K562 (cell line): ENCODE data around the gene KRTAP4-7. TPM values are rescaled to one million over a fixed set of nuclear protein-coding genes. Genes with fewer than 3 reads are reported as not detected.

ENCODE experiments used
- CSDE1 ChIP-seq, 2 experiments: fragments of 450-650 bp; IDR thresholded peaks; 2 replicates each; pipeline ENCODE4 v1.6.1; 2016; ENCODE audit warnings: mild to moderate bottlenecking in 1 of 2
- MEF2A ChIP-seq: IDR thresholded peaks from 2 replicates; pipeline ENCODE4 v1.6.1; 2011; ENCODE audit warnings: low read depth, mild to moderate bottlenecking, low read length, moderate library complexity; ENCODE audit not compliant: control insufficient read depth
- PHB2 ChIP-seq: fragments of 450-650 bp; IDR thresholded peaks from 2 replicates; pipeline ENCODE4 v1.6.1; 2017; ENCODE audit warnings: low read depth
- PHF21A ChIP-seq: fragments of 450-650 bp; IDR thresholded peaks from 2 replicates; pipeline ENCODE4 v1.6.1; 2017; ENCODE audit warnings: low read depth, borderline replicate concordance
- RBM17 ChIP-seq: fragments of 200-400 bp; formaldehyde crosslinking; IDR thresholded peaks from 2 replicates; pipeline ENCODE4 v1.6.1; 2017; ENCODE audit warnings: low read depth, mild to moderate bottlenecking, low read length, borderline replicate concordance
- SRSF1 ChIP-seq: fragments of 200-400 bp; formaldehyde crosslinking; IDR thresholded peaks from 2 replicates; pipeline ENCODE4 v1.6.1; 2017; ENCODE audit warnings: mild to moderate bottlenecking, low read depth, low read length, moderate library complexity
- SRSF3 ChIP-seq: fragments of 200-400 bp; formaldehyde crosslinking; IDR thresholded peaks from 2 replicates; pipeline ENCODE4 v1.6.1; 2016; ENCODE audit warnings: mild to moderate bottlenecking, low read length, moderate library complexity; ENCODE audit not compliant: insufficient read depth
- TBL1XR1 ChIP-seq, 2 experiments: IDR thresholded peaks; 2 replicates each; pipeline ENCODE4 v1.6.1; 2012; ENCODE audit warnings: improper control_type of control experiment in 2 of 2, low read length in 2 of 2, mild to moderate bottlenecking in 1 of 2
- ZNF589 ChIP-seq: fragments of 200-800 bp; sonication (Bioruptor generic); IDR thresholded peaks from 2 replicates; pipeline ENCODE4 v1.6.1; 2016; ENCODE audit warnings: low read depth, missing genetic modification characterization, missing compliant biosample characterization
- ZSCAN32 ChIP-seq: fragments of 450-650 bp; formaldehyde crosslinking; IDR thresholded peaks from 2 replicates; pipeline ENCODE4 v1.4.0; 2020; ENCODE audit warnings: mild to moderate bottlenecking, moderate library complexity
- polyA plus RNA-seq, 8 experiments: library from polyadenylated mRNA; depleted of rRNA in 4 of 8; stranded (reverse) in 5 of 8; unstranded in 3 of 8; fragments of >200 nt; fragmentation: Nextera tagmentation in 2 of 8; fragmentation: Illumina TruSeq in 1 of 8; extraction: Ambion mirVana in 2 of 8; extraction: Trizol in 1 of 8; gene quantifications; 2 replicates each; pipeline versions ENCODE4 v1.2.1 to v1.2.3, GENCODE V29; 2011 to 2014; ENCODE audit warnings: inconsistent platforms in 1 of 8, missing spikeins in 1 of 8
- total RNA-seq, 7 experiments: library from RNA; depleted of rRNA in 6 of 7; stranded (reverse); fragments of >200 nt in 6 of 7; fragmentation: Illumina TruSeq in 2 of 7; extraction: Trizol in 2 of 7; gene quantifications; 2 replicates each; pipeline versions ENCODE4 v1.2.1 to v1.2.3, GENCODE V29; 2011 to 2021; ENCODE audit warnings: low replicate concordance in 1 of 7
- TF ChIP-seq, protein P1 (sequence below): fragments of 250-450 bp; sonication (Bioruptor Pico); IDR thresholded peaks from 2 replicates; pipeline ENCODE4 v1.5.0; 2021
- TF ChIP-seq, protein P2 (sequence below), 2 experiments: IDR thresholded peaks; 2 replicates each; pipeline ENCODE4 v1.6.1; 2012; ENCODE audit warnings: improper control_type of control experiment in 2 of 2, low read depth in 2 of 2, low read length in 2 of 2, borderline replicate concordance in 1 of 2
- TF ChIP-seq, protein P3 (sequence below): fragments of 250-450 bp; sonication (Bioruptor Pico); IDR thresholded peaks from 2 replicates; pipeline ENCODE4 v1.5.0; 2020; ENCODE audit warnings: mild to moderate bottlenecking
- TF ChIP-seq, protein P4 (sequence below): fragments of 450-650 bp; formaldehyde crosslinking; IDR thresholded peaks from 2 replicates; pipeline ENCODE4 v1.4.0; 2020; ENCODE audit warnings: mild to moderate bottlenecking
- TF ChIP-seq, protein P5 (sequence below): fragments of 200-800 bp; sonication (Bioruptor generic); IDR thresholded peaks from 2 replicates; pipeline ENCODE4 v1.6.1; 2016; ENCODE audit warnings: missing genetic modification characterization, missing compliant biosample characterization

The KRTAP4-7 gene
- total and polyA plus RNA-seq, 9 of the 15 experiments (the other 6 are each of a cell fraction or from before 2014, with no cell fraction given), result not detected

DNA sequence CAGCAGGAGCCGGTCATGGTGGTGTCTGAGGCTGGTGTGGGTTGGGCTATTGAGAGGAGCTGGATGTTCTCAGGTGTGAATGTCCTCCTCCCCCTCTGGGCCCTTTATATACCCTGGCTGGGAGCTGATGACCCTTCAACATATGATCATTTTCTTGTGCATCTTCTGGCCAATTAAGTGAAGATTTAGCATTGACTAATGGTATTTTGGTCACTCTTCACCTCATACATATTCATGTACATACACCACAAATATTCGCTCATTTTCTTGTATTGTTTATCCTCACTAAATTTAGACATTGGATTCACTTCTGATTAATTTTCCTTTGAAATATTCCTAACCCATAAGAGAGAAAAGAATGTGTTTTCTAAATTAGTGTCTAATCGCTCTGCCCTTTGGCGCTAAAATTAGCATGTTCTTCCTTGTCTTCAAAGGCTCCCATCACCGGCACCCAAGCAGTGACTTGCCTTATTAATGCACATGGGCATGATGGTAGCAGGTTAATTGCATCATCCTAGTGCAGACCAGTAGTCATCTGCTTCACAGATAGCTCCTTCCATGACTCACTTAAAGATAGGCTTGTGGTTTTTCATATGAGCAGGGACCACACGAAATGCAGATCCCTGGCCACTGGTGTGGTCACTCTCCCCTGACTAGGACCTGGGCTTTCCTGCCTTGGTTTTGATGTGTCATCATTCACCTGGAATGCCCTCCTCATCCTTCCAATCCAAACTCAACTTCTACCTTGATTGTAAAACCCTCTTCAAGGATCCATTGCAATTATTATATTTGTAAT, 17.9 kb upstream of the KRTAP4-7 start, which contains the start of gene KRTAP2-4 (continued):
- TF ChIP-seq ZNF589 (CRISPR knock-in tag), result peak; percentile 85; the same call in 1 of the 2 replicates
- TF ChIP-seq, protein P1, sequence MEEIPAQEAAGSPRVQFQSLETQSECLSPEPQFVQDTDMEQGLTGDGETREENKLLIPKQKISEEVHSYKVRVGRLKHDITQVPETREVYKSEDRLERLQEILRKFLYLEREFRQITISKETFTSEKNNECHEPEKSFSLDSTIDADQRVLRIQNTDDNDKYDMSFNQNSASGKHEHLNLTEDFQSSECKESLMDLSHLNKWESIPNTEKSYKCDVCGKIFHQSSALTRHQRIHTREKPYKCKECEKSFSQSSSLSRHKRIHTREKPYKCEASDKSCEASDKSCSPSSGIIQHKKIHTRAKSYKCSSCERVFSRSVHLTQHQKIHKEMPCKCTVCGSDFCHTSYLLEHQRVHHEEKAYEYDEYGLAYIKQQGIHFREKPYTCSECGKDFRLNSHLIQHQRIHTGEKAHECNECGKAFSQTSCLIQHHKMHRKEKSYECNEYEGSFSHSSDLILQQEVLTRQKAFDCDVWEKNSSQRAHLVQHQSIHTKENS (CRISPR knock-in tag), result no peak
- no peak for TF ChIP-seq SRSF1
- TF ChIP-seq TBL1XR1 (IDR thresholded peaks at IDR 0.05; ENCODE audit: low read length in 2 of 2), result no peak
- TF ChIP-seq SRSF3, result no peak
- TF ChIP-seq, protein P2, sequence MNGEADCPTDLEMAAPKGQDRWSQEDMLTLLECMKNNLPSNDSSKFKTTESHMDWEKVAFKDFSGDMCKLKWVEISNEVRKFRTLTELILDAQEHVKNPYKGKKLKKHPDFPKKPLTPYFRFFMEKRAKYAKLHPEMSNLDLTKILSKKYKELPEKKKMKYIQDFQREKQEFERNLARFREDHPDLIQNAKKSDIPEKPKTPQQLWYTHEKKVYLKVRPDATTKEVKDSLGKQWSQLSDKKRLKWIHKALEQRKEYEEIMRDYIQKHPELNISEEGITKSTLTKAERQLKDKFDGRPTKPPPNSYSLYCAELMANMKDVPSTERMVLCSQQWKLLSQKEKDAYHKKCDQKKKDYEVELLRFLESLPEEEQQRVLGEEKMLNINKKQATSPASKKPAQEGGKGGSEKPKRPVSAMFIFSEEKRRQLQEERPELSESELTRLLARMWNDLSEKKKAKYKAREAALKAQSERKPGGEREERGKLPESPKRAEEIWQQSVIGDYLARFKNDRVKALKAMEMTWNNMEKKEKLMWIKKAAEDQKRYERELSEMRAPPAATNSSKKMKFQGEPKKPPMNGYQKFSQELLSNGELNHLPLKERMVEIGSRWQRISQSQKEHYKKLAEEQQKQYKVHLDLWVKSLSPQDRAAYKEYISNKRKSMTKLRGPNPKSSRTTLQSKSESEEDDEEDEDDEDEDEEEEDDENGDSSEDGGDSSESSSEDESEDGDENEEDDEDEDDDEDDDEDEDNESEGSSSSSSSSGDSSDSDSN (IDR thresholded peaks at IDR 0.05; ENCODE audit: borderline replicate concordance in 1 of 2, low read depth in 2 of 2, low read length in 2 of 2), result no peak
- no peak for TF ChIP-seq MEF2A
- TF ChIP-seq, protein P3, sequence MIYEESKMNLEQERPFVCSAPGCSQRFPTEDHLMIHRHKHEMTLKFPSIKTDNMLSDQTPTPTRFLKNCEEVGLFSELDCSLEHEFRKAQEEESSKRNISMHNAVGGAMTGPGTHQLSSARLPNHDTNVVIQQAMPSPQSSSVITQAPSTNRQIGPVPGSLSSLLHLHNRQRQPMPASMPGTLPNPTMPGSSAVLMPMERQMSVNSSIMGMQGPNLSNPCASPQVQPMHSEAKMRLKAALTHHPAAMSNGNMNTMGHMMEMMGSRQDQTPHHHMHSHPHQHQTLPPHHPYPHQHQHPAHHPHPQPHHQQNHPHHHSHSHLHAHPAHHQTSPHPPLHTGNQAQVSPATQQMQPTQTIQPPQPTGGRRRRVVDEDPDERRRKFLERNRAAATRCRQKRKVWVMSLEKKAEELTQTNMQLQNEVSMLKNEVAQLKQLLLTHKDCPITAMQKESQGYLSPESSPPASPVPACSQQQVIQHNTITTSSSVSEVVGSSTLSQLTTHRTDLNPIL (CRISPR knock-in tag), result no peak
- no peak for TF ChIP-seq PHB2
- TF ChIP-seq CSDE1 (IDR thresholded peaks at IDR 0.05), result no peak
- TF ChIP-seq RBM17, result no peak
- TF ChIP-seq, protein P4, sequence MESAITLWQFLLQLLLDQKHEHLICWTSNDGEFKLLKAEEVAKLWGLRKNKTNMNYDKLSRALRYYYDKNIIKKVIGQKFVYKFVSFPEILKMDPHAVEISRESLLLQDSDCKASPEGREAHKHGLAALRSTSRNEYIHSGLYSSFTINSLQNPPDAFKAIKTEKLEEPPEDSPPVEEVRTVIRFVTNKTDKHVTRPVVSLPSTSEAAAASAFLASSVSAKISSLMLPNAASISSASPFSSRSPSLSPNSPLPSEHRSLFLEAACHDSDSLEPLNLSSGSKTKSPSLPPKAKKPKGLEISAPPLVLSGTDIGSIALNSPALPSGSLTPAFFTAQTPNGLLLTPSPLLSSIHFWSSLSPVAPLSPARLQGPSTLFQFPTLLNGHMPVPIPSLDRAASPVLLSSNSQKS (CRISPR knock-in tag), result no peak
- peak; percentile 93 for TF ChIP-seq ZSCAN32 (CRISPR knock-in tag)
- TF ChIP-seq, protein P5, sequence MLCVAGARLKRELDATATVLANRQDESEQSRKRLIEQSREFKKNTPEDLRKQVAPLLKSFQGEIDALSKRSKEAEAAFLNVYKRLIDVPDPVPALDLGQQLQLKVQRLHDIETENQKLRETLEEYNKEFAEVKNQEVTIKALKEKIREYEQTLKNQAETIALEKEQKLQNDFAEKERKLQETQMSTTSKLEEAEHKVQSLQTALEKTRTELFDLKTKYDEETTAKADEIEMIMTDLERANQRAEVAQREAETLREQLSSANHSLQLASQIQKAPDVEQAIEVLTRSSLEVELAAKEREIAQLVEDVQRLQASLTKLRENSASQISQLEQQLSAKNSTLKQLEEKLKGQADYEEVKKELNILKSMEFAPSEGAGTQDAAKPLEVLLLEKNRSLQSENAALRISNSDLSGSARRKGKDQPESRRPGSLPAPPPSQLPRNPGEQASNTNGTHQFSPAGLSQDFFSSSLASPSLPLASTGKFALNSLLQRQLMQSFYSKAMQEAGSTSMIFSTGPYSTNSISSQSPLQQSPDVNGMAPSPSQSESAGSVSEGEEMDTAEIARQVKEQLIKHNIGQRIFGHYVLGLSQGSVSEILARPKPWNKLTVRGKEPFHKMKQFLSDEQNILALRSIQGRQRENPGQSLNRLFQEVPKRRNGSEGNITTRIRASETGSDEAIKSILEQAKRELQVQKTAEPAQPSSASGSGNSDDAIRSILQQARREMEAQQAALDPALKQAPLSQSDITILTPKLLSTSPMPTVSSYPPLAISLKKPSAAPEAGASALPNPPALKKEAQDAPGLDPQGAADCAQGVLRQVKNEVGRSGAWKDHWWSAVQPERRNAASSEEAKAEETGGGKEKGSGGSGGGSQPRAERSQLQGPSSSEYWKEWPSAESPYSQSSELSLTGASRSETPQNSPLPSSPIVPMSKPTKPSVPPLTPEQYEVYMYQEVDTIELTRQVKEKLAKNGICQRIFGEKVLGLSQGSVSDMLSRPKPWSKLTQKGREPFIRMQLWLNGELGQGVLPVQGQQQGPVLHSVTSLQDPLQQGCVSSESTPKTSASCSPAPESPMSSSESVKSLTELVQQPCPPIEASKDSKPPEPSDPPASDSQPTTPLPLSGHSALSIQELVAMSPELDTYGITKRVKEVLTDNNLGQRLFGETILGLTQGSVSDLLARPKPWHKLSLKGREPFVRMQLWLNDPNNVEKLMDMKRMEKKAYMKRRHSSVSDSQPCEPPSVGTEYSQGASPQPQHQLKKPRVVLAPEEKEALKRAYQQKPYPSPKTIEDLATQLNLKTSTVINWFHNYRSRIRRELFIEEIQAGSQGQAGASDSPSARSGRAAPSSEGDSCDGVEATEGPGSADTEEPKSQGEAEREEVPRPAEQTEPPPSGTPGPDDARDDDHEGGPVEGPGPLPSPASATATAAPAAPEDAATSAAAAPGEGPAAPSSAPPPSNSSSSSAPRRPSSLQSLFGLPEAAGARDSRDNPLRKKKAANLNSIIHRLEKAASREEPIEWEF, result no peak
- TF ChIP-seq PHF21A, result no peak
